Stimulated activated CD8-positive, alpha-beta memory T cell treated with anti-CD3 and anti-CD28 coated beads, Interleukin-12 subunit alpha, Interleukin-12 subunit beta, amount 100 ng/mL, for 24 hours (primary cell): ENCODE results near the gene MDN1.
A peak's percentile ranks its signal among the peaks of the same experiment; 100 is the strongest.
"Not testable (repeated sequence)": the region's sequence is repeated elsewhere in the genome, so short reads cannot be mapped to it uniquely, and the experiment has no call there.

Experiments
- DNase-seq: peaks from one replicate; pipeline ENCODE4 v3.0.0-alpha.2; 2020; ENCODE audit errors: extremely low read depth

Gene MDN1

DNA sequence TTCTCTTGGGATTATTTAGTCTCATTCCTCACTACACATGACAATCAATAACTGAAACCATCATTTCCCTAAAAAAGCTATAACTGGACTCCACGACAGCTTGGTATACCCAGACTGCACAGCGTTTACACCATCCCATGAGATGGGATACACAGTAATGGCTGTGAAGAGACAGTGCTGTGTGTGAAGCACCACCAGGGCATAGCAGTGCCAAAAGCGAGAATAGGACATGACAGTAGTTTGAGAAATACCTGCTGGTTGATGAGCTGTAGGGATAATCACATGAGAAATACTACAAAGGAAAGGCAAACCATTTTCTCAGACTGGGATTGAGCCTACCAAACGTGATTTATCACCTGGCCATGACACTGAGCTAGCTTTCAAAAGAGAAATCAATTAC, 158.6 kb downstream of the MDN1 start:
- no peak for DNase-seq

DNA sequence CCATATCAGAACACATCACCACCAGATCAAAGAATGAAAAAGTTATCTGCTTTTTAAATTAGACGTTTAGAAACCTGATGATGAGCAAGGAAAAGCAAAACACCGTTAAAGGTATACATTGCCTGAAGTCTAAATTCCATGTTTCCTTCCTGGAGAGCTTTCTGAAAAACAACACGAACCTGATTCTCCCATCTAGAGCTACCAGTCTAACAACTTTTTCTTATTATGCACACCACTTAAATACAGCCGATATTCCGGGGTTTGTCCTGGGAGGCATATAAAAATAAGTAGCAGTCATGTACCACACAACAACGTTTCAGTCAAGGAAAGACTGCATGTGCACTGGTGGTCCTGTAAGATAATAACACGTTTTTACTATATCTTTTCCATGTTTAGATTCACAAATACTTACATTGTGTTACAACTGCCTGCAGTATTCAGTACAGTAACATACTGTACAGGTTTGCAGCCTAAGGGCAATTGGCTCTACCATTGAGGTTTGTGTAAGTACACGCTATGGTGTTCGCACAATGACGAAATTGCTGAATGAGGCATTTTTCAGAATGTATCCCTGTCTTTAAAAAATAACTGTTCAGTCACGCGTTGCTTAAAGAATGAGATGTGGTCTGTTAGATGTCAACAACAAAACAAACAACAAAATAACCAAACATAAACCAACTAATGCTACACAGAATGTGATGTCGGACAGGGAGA, 162.0 kb downstream of the MDN1 start:
- DNase-seq = no peak

DNA sequence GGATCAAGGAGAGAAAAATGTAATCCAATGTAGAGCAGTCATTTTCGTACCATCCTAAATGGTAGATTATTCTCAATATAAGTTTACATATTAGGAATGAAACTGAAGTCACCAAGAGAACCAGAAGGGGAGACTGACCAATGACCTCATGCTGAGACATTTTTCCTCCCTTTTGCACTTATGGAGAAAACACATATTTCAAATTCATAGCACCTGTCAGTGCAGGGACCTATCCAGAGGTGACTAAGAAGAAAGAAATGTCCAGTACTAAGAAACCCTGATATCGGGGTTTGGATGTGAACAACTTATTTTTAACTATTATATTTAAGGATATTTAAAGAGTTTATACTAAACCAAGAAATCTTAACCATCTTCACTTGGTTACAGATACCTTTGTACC, 164.5 kb downstream of the MDN1 start:
- no peak for DNase-seq

DNA sequence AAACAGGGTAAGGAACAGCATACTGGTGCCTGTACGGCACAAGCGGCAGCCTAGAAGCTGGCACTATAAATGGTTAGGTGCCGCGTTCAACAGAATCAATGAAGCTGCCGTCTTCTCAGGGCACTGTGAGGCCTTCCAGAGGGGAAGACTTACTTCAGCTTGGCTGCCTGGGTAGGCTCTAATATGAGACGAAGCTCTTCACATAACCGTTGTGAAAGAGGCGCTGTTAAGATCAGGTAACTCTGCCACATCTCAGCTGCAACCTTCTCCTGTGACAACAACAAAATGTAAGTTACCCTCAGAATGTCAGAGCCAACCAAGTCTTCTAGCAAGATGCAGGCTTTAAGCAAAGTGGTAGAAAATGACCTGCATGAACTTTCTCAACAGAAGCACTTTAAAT, 169.0 kb downstream of the MDN1 start:
- DNase-seq = no peak

DNA sequence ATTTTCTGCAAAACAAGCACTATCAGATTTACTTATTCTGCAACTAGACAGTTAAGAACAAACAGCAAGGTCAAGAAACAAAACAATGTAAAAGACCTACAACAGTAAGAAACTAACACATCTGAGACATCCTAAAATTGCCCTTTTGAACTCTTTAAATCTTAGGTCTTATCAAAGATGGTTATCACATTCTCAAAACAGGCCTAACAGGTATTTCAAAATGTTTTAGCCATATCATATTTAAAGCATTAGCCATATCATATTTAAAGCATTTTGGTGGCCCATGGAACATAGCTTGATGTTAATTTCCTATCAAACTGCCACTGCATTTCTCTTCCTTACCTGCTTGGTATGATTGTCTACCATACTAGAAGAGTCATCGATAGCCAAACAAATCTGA, 169.9 kb downstream of the MDN1 start:
- no peak for DNase-seq

DNA sequence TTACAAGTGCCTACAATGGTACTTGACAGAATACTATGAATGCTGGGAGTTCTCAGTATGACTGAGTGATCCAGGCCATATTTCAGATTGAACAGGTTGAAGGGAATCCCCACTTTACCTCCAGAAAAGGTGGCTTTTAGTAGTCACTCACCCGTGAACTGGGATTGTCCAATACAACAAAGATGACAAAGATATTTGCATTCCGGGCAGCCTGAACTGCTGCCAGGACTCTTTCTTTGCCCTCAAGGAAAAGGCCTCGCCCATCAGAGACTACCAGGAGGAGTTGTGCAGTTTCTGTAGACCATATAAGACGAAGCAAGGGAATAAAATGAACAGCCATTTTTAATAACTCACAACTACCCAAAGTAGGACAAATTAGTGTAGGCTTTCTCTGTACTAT, 174.7 kb downstream of the MDN1 start:
- no peak for DNase-seq

DNA sequence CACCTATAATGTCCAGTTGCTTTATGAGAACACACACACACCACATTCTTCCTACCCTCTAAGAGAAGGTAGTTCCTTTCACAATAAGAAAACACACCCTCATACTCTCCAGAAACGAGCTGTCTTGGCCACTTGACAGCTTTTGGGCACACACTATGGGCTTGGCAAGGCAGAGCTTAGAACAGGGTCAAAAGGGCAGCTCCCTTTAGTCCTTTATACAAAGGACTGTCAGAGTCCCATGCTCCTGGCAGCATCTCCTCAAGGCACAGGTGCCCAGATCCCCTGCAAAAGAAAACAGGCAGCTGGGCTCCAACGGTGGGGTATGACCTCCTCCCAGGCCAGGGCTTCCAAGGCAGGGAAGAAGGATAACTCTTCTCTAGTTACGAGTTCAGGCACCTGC, 176.2 kb downstream of the MDN1 start:
- no peak for DNase-seq

DNA sequence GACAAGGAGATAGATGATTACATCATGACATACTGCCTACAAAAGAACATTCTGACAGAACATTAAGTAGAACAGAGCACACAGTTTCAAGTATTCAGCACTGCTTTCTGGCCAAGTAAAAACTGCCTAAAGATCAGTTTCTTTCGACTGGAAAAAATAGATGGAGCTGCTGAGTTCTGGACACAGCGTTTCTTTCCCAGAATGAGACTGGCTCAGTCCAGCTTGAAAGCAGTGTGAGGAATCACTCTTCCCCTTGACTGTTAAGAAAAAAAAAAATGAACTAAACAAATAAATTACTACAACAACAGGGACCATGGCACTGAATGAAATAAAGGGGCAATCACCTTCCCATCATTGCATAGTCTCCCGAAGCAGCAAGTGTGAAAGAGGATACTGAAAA, 176.6 kb downstream of the MDN1 start:
- no peak for DNase-seq

DNA sequence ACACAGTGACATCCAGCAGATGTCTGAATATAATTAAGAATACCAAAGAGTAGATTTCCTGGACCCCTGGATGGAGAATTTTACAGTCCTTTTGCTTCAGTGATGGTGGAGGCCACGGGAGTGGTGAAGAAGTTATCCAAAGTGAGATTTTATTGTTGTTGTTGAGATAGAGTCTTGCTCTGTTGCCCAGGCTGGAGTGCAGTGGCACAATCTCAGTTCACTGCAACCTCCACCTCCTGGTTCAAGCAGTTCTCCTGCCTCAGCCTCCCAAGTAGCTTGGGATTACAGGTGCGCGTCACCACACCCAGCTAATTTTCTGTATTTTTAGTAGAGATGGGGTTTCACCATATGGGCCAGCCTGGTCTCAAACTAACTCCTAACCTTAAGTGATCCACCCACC, 178.0 kb downstream of the MDN1 start:
- DNase-seq = not testable (repeated sequence)

DNA sequence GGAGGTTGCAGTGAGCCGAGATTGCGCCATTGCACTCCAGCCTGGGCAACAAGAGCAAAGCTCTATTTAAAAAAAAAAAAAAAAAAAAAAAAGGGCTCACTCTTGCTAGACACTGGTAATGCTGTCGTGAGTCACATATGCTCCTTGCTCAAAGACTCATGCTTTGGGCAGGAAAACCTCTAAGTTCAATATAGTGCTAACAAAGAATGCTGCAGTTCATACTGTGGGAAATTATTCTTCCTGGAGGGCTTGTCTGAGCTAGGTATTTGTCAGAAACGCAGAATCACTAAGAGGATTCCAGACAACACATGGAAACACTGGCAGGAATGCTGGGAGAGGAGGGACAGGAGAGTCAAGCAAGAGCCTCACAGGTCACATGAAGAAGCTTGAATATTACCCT, 178.8 kb downstream of the MDN1 start:
- no peak for DNase-seq

DNA sequence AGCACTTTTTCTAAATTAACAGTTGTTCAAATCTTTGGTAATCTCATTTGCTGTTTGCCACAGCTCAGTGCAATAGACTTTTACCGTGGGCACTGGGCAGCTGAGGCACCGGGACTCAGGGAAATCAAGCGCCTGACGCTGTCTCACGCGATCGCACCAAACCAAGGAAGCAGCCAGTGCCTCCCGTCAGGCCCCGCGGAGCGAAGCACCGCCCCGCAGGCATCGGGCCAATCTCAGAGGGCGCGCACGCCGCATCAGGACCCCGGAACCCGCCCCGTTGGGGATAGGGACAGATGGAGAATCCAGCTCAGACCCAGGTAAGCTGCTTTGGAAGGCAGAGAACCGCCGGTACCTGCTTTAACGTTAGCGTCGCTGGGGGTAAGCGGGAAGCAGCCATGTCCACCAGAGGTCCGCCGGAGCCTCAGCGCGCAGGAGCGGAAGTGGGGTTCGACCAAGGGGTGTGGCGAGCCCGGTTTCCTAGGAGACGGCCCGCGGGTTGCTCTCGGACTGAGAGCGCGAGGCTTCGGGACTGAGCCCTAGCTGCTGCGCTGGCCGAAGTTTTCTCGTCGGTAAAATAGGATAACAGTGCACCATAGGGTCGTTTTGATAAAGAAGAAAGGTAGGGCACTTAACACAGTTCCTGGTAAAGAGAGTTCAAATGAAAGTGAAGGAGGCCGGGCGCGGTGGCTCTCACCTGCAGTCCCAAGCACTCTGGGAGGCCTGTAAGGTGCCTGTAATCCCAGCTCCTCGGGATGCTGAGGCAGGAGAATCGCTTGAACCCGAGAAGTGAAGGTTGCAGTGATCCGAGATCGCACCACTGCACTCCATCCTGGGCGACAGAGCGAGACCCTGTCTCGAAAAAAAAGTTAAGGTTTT, 181.0 kb downstream of the MDN1 start, which contains the start of gene LYRM2:
TSS of gene LYRM2 (minus strand) at position 428 of the 876 bp plus-strand sequence. CDS start at position 397, 31 bp downstream.
- DNase-seq = peak; percentile 86

DNA sequence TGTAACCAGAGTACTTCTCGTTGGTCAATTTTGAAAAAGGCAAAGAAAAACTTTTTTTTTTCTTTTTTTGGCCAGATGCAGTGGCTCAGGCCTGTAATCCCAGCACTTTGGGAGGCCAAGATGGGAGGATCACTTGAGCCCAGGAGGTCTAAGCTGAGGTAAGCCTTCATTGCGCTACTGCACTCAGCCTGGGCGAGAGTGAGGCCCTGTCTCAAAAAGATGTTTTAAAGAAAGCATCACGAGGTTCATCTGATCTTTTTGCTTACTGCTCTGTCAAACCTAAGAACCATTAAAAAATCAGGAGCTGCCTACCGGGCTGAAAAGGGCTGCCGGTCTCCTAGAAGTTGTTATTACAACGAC, 181.7 kb downstream of the MDN1 start:
- no peak for DNase-seq

DNA sequence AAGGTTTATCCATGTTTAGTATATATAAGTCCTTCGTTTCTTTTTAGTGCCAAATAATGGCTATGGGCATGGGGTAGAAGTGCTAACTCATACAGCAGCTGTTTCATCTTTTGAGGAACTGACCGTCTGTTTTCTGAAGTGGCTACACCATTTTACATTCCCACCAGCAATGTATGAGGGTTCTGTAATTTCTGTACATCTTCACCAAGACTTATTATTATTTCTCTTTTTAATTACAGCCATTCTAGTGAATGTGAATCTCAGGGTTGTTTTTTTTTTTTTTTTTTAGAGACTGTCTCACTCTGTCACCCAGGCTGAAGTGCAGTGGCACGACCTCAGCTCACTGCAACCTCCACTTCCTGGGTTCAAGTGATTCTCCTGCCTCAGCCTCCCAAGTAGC, 183.2 kb downstream of the MDN1 start:
- not testable (repeated sequence) for DNase-seq

DNA sequence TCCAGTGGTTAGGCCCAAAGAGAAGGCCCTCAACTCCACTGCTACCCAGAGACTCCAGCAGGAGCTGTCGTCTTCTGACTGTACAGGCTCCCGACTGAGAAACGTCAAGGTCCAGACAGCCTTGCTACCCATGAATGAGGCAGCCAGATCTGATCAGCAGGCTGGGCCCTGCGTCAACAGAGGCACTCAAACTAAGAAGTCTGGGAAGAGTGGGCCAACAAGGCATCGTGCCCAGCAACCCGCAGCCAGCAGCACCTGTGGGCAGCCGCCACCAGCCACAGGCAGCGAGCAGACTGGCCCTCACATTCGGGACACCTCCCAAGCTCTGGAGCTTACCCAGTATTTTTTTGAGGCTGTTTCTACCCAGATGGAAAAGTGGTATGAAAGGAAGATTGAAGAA, 189.1 kb downstream of the MDN1 start:
- no peak for DNase-seq

DNA sequence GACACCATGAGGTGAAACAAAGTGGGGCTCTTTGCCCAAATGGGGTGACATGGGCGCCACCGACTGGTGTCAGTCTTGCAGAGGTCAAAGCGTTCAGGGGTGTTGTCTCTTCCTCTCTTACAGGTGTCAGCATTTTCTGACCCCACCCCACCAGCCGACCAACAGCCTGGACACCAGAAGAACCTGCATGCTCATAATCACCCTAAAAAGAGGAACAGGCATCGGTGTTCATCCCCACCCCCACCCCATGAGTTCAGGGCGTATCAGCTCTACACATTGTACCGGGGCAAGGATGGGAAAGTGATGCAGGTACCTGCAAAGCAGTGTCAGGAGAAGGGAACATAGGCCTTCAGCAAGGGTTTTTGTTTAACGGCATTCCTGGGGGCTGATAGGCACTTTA, 195.8 kb downstream of the MDN1 start:
- no peak for DNase-seq

DNA sequence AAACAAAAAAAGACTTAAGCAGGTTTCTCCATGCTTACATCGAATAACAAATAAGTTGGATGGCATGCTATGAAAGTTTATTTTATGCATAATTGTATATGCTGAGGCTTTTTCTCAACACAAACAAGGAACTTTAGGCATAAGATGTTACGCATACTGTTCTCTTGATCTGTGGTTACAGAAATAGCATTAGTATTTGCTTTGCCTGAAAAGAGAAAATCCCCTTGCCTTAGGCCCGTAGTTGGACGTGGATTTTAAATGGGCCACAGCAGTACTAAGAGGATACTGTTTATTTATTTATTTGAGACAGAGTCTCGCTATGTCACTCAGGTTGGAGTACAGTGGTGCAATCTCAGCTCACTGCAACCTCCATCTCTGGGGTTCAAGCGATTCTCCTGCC, 200.0 kb downstream of the MDN1 start:
- no peak for DNase-seq

DNA sequence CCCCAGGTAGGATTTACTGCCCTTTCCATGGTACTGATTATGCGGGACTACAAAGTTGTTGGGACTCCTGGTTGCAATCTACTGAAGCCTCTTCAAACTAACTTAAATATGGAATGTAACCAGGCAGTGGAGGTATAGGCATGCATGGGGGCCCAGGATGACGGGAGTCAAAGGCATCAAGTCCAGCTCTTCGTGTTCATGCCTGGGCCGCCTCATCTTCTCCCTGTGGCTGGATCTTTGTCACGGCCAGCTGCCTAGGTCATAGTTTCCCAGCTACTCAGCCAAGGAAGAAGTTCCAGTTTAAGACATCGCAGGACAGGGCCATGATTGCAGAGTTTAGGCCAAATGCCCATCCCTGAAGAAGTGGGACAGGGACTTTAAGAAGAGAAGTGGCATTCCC, 201.6 kb downstream of the MDN1 start:
- DNase-seq = no peak

DNA sequence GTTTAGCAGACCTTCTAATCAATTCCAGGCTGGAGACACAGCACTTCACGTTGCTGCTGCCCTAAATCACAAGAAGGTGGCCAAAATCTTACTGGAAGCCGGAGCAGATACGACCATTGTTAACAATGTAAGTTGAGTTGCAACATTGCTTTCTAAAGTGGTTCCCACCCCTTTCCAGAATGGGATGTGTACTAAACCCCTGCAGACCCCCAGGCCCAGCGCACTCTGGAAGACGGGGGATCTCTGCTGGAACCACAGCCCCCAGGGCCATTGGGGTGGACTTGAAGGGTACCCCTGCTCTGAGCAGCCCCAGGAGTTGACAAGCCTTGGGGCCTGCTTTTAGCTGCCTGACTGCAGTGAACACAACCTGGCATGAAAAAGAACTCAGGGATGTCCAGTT, 203.1 kb downstream of the MDN1 start:
- no peak for DNase-seq

DNA sequence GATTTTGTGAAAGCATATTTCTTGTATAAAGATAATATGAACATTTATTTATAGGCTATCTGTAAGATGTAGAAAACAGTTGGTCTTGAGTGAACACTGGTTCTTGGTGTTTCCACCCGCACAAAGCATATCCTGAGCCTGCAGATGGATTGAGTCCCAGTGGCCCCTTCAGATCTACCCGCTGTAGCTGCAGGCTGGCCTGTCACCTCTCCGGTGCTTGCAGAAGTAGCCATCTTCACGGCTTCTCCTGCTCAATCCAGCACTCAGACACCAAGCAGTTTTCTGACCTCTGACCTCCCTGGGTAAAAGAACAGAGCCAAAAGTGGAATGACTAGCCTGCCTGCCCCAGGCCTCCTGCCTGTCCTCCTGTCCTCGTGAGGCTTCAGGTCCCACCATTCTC, 203.7 kb downstream of the MDN1 start:
- DNase-seq = no peak

DNA sequence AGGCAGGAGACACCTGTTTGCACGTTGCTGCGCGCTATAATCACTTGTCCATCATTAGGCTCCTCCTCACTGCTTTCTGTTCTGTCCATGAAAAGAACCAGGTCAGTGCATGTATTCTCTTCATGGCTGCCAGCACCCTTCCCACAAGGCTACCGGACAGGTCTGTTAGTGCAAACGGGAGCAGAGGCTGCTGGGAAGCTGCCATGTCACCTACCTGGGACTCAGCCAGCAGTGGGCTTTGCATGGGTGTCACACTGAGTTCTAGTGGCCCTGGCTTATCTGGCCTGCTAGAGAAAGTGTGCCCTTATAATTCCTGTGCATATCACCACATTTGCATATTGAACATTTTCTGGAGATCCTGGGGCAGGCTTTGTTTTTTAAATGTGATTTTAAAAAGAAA, 205.8 kb downstream of the MDN1 start:
- DNase-seq = no peak

DNA sequence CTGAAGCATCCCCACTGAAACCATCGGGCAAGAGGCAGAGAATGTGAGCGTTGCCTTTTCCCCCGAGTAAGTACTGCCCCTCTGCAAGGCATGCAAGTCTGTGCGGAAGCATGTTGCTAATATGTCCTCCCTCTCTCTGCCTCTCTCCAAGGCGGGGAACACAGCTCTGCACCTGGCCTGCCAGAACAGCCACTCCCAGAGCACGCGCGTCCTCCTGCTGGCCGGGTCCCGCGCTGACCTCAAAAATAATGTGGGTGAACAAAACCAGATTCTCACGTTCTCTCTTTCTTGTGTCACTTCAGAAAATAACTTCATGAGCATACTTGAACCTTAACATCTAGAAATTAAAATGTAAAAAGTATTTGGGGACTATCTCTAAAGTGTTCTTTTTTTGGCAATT, 207.5 kb downstream of the MDN1 start:
- DNase-seq = no peak

DNA sequence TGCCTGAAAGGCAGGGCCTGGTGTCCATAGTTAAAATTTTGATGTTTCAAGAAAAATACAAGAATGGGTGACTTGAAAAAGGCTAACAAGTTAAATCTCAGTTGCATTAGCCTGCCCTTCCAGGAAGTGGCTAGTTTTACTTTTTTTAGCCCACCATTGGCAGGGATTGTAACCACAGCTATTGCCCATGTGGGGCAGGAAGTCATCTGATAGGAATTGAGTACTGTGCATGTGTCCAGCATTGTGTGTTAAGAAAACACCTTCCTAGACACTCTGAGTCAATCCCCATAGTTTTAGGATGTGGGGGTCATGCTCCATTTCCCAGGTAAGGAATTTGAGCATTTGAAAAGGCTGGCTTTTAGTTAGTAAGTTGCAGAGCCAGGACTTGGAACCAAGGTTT, 207.9 kb downstream of the MDN1 start:
- DNase-seq = no peak

DNA sequence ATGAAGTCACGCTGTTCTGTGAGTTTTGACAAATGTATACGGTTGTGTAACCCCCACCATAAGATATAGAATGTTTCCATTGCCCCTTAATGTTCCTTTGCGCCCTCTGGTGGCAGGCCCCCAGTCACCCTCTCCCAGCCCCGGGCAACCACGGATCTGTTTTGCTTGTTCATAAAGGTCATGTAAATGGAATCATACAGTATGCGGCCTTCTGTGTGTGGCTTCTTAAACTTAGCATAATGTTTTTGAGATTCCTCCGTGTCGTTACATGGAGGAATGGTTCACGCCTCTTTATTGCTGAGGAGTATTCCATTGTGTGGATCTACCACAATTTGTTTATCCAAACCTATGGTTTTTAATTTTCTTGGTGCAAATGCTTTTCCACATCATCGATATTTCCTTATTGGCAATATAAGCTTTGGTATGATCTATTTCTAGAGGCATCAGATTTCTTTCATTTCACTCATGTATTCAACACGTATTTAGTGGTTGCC, 209.4 kb downstream of the MDN1 start:
- DNase-seq = peak; percentile 25
